SK-N-DZ (cell line): ENCODE results near the gene MRPL58. TPM values are rescaled to one million over a fixed set of nuclear protein-coding genes. Genes with fewer than 3 reads are reported as not detected.
"Not testable (repeated sequence)": the region's sequence is repeated elsewhere in the genome, so short reads cannot be mapped to it uniquely, and the experiment has no call there.

Experiments
- DNase-seq: peaks from one replicate; pipeline ENCODE4 v3.0.0-alpha.2; 2015; ENCODE audit warnings: low spot score
- polyA plus RNA-seq, 2 experiments: library from polyadenylated mRNA; depleted of rRNA; stranded (reverse); fragments of >200 nt; gene quantifications; 2 replicates each; pipeline ENCODE4 v1.2.3, GENCODE V29; 2014

The MRPL58 gene
- 82.0 and 130 TPM in 2 replicates for polyA plus RNA-seq (2014; cell fraction: cytosol; rRNA removed)
- polyA plus RNA-seq (2014; cell fraction: nucleus; rRNA removed), result 59.1 and 78.2 TPM in 2 replicates

DNA sequence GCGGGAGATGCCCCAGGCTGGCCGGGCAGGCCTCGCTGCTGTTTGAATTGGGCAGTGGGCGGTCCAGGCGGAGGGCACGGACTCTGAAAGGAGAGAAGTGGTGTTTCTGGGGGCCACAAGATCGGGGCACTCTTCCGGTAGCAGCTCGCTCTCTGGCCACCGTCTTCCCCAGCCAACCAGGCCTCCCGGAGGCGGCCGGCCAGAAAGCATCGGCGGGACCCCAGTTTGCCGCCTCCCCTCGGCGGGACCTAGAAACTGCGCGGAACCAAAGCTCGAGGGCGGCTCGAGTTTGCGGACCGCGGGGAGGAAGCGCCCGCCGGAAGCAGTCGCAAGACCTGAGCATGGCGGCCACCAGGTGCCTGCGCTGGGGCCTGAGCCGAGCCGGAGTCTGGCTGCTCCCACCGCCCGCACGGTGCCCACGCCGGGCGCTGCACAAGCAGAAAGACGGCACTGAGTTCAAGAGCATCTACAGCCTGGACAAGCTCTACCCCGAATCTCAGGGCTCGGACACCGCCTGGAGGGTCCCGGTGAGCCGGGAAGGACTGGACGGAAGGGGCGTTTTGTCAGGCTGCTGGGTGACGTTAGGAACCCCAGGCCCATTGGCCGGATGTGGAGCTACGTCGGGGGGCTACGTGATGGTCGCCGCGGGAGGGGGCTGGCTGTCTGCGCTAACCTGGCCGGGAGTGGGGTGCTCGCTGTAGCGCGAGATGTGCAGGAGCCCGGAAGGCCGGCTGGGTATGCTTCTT lies at the start of gene MRPL58:
MRPL58 (plus strand) TSS at position 325 of the 746 bp plus-strand sequence; CDS start at position 342, 17 bp downstream.
- peak; percentile 94 for DNase-seq

DNA sequence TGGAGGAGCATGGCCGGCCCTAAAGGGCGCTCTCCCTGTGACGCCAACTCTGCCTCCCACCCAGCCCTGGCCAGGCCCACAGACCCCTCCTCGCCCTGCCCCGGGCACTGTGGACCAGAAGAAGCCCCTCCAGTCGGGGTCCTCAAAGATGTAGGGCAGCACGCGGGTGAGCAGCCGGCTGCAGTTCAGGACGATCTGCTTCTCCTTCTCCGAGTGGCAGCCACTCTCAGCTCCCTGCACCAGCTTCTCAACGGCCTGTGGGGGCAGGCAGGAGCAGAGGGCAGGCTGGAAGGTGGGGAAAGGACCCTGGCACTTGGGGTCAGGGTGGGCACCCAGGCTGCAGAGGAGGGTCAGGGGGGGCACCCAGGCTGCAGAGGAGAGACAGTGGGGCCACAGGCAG lies 48.8 kb upstream of the MRPL58 start:
- DNase-seq, result peak; percentile 51

DNA sequence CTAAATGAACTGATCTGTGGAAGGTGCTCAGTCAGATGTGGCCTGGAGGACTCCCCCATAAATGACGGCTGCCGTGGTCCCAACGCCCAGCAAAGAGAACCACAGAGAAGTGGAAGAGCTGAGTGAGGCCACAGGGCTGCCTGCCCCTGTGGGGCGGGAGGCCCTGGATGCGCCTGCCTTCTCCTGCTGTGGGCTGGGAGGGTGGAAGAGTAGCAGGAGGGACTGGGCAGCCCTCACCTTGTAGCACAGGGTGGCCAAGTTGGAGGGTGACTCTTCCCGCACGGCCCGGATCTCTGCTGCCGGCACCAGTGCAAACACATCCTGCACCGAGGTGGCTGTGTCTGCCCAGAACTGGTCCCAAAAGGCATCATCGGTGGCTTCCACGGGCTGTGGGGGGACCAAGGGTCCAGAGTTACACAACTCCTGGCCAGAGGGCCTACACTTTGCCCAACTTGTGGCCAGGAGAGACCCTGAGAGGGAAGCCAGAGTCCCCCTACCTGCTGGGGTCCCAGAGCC lies 48.2 kb upstream of the MRPL58 start:
- DNase-seq, result no peak

DNA sequence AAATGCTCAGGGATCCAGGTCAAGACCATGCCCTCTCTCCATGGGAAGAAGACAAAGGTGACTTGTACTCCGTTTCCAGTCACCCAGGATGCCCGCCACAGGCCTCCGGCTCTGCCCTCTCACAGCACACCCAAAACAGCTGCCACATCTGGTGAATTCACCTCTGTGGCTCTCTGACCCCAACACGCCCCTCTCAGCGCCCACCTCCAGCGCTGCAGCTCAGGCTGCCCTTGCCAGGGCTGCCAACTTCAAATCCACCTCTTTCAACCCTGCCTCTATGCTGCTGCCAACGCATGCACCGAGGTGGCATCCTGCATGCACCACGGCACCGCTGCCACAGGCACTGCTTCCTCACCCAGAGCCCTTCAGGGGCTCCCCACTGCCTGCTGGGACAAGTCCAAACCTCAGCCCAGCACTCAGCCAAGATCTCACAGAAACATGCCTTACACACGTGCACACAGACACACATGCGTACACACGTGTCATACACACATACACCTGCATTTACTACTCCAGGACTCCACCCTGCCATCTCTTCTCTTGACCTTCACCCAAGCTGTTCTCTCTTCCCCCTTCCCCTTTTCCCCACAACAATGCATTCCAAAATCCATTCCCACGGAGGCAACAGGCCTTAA lies 47.4 kb upstream of the MRPL58 start:
- DNase-seq, result no peak

DNA sequence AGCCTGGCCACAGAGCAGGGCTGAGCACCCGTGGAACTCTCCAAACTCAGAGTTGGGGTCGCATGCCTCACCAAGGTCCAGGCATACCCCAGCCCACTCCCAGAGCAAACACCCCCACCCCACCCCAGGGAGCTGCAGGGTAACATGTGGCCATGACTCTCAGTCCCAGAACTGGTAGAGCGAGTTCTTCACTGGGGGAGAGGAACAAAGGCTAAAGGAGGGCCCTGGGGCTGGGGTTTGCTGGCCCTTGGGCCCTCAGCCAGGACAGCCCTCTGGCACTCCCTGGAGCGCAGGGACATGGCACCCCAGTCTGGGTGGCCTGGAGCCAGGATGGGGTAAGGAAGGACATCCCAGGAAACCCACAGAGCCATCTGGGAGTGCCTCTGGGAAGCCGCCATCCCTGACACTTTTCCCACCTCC lies 44.1 kb upstream of the MRPL58 start:
- DNase-seq, result no peak

DNA sequence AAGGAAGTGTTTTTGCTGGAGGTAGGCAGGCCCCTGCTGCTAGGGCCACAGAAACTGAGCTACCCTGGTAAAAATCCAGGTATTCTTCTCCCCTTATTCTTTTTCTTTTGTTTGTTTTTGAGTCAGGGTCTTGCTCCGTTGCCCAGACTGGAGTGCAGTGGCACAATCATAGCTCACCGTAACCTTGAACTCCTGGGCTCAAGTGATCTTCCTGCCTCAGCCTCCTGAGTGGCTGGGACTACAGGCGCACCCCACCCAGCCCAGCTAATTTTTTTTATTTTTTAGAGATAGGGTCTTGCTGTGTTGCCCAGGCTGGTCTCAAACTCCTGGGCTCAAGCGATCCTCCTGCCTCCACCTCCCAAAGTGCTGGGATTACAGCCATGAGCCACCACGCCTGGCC lies 43.0 kb upstream of the MRPL58 start:
- DNase-seq, result not testable (repeated sequence)

DNA sequence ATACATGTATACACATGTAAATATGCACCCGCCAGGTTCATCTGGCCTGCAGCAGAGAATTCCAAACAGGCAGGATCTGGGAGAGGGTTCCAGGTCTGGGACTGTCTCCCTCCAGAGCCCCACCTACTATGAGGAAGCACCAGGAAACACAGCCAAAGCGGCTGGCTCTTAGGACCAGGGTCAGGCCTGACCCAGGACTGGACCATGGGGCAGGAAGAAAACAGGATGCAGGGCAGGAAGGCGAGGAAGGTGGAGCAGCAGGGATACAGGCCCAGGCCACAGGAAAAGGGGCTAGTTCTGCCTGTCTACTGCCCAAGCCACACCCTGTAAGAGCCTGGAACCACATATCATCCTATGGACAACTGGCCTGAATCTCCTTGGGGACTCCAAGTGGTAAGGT lies 42.1 kb upstream of the MRPL58 start:
- no peak for DNase-seq

DNA sequence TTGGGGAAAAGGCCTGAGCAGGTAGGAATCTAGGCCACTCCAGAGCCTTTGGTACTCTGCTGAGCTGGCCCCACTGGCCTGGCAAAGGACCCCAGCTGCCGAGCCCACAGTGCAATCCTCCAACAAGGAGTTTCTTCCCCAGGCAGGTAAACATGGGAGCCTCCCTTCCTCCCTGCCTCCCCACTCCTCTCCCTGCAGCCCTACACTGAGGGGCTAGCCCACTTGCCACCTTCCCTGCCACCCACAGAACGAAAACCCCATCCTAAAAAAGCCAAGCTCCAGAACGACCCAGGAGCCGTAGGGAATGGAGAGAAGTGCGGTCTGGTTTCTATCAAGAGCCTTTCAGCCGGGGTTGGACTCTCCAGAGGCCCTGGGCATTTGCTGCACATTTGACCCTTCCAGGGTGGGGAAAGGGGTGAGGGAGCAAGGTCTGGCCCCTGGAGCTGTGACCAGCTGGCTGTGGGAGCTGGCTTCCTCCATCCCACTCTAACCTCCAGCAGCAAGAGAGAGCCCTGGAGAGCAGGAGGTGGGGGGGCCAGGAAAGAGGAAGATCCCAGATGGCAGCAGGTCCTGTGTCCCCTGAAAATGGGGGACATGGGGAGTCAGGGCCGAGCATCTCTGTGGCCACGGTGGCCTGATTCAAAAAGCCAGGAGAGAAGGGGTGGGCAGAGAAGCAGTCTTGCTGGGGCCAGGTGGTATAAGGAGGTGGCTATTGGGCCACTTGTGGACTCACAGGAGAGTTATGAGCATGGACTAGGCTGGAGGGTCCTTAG lies 41.2 kb upstream of the MRPL58 start:
- no peak for DNase-seq

DNA sequence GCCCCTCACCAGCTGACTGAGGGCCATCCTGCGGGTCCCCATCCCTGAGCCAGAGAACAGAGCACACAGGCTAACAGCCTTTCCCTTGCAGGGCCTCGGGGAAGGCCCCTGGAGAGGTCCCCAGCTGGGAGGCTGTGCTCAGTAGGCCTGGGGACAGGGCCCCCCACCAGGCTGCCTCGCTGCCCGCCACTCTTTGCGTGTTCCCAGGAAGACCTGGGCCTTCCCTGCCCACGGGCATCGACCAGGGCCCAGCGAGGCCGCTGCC lies 40.7 kb upstream of the MRPL58 start:
- no peak for DNase-seq

DNA sequence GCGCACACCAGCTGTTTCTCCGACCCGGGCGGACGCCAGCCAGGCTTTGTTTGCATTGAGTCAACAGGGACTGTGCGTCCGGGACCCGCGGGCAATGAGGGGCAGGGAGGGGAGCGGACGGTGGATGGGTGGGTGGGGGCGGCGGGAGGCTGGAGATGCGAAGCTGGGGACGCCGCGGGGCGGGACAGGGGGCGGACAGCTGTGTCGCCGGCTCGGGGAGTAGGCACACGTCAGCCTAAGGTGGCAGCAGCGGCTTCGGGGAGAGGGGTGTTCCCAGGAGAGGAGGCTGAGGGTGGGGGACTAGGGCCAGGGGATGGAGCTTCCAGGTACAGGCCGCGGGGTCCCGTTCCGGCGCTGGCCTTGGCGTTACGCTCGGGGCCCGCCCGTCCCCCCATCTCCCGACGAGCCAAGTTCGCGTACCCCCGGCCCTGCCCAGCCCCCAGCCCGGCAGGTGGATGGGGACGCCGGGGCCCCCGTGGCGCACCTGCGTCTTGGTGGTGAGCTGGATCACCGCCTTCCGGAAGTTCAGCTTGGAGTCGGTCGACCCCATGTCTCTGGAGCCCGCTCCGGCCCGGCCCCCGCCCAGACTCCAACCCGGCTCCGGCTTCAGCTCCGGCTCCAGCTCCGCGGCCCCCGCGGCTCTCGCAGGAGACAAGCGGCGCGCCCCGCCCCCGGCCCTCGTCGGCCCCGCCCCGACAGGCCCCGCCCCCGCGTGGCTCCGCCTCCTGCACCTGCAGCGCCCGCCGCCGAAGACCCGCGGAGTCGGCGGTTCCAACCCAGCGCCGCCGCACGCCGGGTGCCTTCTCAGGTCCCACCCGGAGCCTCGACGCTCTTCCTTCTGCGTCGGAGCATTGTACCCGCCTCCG lies 40.1 kb upstream of the MRPL58 start, which contains the start of gene HID1:
HID1 (minus strand) TSS at position 653 of the 866 bp plus-strand sequence; CDS start at position 550, 103 bp downstream.
- DNase-seq, result no peak

DNA sequence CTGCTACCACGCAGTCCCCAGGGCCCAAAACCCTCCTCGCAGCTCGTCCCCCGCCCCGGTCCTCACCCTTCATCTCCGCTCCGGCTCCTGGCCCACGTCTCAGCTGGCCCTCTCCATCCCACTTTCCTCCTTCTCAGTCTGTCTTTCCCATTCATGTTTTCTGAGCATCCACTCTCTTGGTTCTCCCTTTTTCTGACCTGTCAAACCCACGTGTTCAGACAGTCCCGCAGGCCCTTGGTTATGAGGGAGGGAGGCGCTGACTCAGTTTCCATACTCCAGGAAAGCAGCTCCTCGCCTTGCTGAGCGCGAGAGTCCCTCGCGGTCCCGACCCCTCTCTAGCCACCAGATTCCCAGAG lies 39.5 kb upstream of the MRPL58 start:
- no peak for DNase-seq

DNA sequence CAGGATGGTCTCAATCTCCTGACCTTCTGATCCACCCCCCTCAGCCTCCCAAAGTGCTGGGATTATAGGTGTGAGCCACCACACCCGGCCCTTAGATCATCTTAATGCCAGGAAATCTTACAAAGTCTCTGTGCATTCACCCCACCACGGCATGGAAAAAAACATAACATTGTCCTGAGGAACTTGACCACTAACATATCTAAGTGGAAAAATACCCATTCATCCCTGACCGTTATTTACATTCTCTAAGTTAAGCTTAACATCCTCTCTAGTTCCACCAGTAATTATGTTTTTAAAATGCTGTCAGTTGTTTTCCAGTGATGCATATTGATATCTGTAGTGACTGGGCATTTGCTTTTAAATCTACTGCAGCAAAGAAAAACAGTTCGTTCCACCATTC lies 36.5 kb upstream of the MRPL58 start:
- DNase-seq, result no peak

DNA sequence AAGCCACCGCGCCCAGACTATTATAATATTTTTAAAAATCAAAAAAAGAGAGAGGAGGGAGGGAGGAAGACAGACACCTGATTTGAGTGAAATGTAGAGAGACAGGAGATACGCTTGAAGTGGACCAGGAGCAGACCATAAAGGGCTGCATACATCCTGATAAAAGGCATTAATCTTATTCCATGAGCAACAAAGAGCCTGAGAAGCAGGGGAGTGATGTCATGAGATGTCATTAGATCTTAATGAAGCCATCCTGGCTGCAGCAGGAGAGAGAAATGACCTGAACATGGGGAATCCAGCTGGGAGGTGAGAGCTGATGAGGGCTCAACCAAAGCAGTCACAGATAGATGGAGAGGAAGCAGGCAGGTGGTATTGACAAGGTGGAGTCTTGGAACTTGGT lies 34.7 kb upstream of the MRPL58 start:
- DNase-seq, result no peak

DNA sequence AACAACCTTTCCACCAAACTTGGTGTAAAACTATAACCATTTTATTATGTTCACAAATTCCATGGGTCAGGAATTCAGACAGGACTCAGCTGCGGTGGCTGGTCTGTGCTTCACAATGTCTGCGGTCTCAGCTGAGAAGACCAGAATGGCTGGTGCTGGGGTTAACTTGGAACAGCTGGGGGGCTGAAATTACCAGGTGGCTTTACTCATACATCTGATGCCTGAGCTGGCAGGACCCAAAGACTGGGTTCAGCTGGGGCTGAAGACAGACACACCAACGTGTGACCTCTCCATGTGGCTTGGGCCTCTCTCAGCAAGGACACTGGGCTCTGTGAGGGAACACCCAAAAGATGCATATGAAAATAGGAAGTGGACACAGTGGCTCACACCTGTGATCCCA lies 34.2 kb upstream of the MRPL58 start:
- no peak for DNase-seq

DNA sequence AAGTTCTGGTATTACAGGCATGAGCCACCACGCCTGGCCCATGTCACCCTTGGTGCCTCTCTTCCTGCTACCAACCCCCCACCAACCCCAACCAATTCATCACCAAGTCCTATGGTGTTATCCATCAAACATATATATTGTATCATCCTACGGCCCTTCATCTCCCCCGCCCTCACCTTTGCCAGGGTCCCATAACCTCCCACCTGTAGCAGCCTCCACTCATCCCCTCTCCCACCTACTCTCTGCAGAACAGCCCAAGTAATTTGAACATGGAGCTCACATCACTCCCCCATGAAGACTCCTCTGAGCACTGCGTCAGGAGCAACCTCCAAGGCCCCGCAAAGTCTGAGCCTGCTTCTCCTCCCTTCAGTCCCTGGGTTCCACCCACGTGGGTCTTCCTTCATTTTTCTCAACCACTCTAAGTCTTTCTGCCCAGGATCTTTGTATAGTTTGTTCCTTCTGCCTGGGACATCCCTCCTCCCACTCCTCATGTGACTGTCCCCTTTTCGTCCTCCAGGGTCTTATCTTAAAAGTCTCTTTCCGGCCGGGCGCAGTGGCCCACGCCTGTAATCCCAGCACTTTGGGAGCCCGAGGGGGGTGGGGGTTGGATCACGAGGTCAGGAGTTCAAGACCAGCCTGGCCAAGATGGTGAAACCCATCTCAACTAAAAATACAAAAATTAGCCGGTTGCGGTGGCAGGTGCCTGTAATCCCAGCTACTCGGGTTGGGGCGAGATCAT lies 32.9 kb upstream of the MRPL58 start:
- no peak for DNase-seq

DNA sequence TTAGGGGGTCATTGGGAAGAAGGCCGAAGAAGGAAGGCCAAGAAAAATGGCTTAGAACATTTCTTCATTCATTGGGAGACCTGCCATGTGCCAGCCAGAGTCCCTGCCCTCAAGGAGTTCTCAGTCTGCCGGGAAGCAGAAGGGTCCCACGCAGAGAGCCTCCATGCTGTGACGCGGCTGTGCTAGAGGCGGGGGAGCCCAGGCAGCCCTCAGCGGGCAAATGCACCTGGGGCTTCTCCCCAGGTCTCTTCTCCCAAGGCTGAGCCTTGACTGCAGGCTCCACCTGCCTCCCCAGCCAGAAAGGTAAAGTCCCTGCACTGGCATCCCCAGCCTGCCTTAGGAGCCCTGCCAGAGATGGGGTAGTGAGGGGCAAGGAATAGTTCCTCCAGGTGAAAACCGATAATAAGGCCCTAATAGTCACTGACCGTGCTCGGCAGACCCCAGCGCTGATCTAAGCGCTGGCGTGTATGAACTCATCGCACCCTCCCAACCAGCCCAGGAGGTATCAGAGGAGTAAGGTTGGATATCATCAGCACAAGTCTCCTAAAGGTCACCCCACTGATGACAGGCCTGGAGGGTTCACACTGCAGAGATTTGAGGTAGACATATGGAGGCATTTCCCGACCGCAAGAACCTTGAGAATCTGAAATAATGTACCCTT lies 31.0 kb upstream of the MRPL58 start:
- no peak for DNase-seq

DNA sequence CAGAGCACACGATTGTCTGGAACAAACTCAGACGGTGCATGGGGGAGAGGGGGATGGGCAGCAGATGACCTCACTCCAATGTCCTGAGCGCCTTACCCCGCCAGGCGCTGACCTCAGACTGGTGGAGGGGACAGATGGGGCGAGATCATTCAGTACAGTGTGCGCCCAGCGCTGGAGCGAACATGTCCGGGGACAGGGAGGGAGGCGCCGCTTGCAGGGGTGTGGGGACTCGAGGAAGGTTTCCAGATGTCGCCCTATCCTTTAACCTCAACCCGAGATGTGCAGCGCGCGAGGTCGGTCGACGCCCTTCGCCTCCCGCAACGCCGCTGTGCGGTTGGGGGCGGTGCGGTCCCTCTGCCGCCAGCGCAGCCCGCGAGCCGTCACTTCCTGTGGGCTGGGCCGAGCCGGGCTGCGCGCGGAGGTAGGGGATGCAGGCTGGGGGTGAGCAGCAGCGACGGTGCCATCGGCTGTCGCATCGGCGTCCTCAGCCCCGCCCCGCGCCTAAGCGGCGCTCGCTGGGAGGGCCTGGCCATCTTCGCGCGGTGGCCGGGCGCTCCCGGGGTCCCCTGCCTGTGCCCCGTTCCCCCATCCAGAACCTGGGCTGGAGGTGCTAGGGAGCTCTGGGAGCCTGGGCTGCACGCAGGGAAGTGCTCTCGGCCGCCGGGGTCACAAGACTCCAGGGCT lies 30.3 kb upstream of the MRPL58 start:
- DNase-seq, result peak; percentile 87

DNA sequence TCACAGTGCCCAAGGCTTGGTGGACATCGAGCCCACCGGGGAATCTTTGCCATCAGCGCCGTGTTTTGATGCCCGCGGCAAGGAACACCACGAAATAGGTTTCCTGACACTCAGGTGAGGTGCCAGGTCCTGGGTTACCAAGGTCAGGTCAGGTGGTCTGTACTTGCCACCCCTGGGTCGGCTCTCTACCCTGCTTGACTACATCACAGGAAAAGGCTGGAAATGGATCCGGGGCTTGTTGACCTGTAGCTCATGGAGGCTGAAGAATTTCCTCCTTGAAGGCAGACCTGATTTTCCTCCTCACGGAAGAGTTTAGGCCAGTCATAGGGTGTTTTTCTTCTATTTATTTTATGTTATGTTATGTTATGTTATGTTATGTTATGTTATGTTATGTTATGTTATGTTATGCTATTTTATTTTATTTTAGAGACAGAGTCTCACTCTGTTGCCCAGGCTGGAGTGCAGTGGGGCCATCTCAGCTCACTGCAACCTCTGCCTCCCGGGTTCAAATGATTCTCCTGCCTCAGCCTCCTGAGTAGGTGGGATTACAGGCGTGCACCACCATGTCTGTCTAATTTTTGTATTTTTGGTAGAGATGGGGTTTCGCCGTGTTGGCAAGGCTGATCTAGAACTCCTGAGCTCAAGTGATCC lies 29.7 kb upstream of the MRPL58 start:
- not testable (repeated sequence) for DNase-seq

DNA sequence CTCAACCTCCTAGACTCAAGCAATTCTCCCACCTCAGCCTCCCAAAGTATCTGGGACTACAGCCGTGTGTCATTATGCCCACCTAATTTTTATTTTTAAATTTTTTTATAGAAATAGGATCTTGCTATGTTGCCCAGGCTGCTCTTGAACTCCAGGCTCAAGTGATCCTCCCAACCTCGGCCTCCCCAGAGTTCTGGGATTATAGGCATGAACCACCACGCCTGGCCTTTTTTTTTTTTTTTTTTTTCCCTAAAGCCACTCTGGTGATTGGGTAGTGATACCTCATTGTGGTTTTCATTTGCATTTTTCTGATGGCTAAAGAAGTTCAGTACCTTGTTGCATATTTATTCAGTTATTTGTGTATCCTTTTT lies 26.3 kb upstream of the MRPL58 start:
- no peak for DNase-seq
